Measurements from ENCODE around the gene THBS3. TPM values are rescaled to one million over a fixed set of nuclear protein-coding genes. Genes with fewer than 3 reads are reported as not detected.
"Not testable (repeated sequence)": the region's sequence is repeated elsewhere in the genome, so short reads cannot be mapped to it uniquely, and the experiment has no call there.

The THBS3 gene
- total RNA-seq, 1 donor from 2014 or later = 55.4 TPM

- Mint-ChIP-seq H3K27ac (ENCODE audit: unreplicated experiment) (peak overlapping the region; percentile 65), H3K9me3 (ENCODE audit: unreplicated experiment) (no peaks in the 10 kb centered on the region), H3K36me3 (ENCODE audit: unreplicated experiment) (peaks cover 11% of the 10 kb centered on the region), H3K27me3 (ENCODE audit: unreplicated experiment) (no peaks in the 10 kb centered on the region), H3K4me1 (ENCODE audit: unreplicated experiment) (peaks cover 16% of the 10 kb centered on the region), H3K4me3 (ENCODE audit: unreplicated experiment) (peak overlapping the region; percentile 58)
- DNase-seq (ENCODE audit: extremely low spot score, unreplicated experiment) = peak; percentile 94
- peak; percentile 85 for TF ChIP-seq CTCF (IDR thresholded peaks at IDR 0.05)
Observed at GRCh38 chr1:155167166-155168104, 40.3 kb downstream of the THBS3 start.

- DNase-seq (ENCODE audit: extremely low spot score, unreplicated experiment) = no peak
- Mint-ChIP-seq H3K27ac (ENCODE audit: unreplicated experiment) (no peak overlapping the region), H3K9me3 (ENCODE audit: unreplicated experiment) (no peaks in the 10 kb centered on the region), H3K4me3 (ENCODE audit: unreplicated experiment) (no peak overlapping the region), H3K4me1 (ENCODE audit: unreplicated experiment) (peaks cover 9% of the 10 kb centered on the region), H3K36me3 (ENCODE audit: unreplicated experiment) (peaks cover 11% of the 10 kb centered on the region), H3K27me3 (ENCODE audit: unreplicated experiment) (no peaks in the 10 kb centered on the region)
- no peak for TF ChIP-seq CTCF (IDR thresholded peaks at IDR 0.05)
Observed at GRCh38 chr1:155166471-155167165, 41.1 kb downstream of the THBS3 start.

GRCh38 chr1:155166051-155166470 lies 41.6 kb downstream of the THBS3 start:
- H3K4me3 Mint-ChIP-seq (ENCODE audit: unreplicated experiment) = no peak overlapping the region
- no peak for TF ChIP-seq CTCF (IDR thresholded peaks at IDR 0.05)
- H3K36me3 Mint-ChIP-seq (ENCODE audit: unreplicated experiment) = peaks cover 11% of the 10 kb centered on the region
- no peak for DNase-seq (ENCODE audit: extremely low spot score, unreplicated experiment)
- no peaks in the 10 kb centered on the region for H3K9me3 Mint-ChIP-seq (ENCODE audit: unreplicated experiment)
- no peaks in the 10 kb centered on the region for H3K27me3 Mint-ChIP-seq (ENCODE audit: unreplicated experiment)
- H3K4me1 Mint-ChIP-seq (ENCODE audit: unreplicated experiment) = peaks cover 9% of the 10 kb centered on the region
- H3K27ac Mint-ChIP-seq (ENCODE audit: unreplicated experiment) = no peak overlapping the region

- H3K4me1 Mint-ChIP-seq (ENCODE audit: unreplicated experiment); DNase-seq (ENCODE audit: extremely low spot score, unreplicated experiment); H3K27ac Mint-ChIP-seq (ENCODE audit: unreplicated experiment); H3K36me3 Mint-ChIP-seq (ENCODE audit: unreplicated experiment); H3K9me3 Mint-ChIP-seq (ENCODE audit: unreplicated experiment); H3K27me3 Mint-ChIP-seq (ENCODE audit: unreplicated experiment); H3K4me3 Mint-ChIP-seq (ENCODE audit: unreplicated experiment): not testable (repeated sequence)
Observed at GRCh38 chr1:155164625-155165024, 43.1 kb downstream of the THBS3 start.

- H3K4me1 Mint-ChIP-seq (ENCODE audit: unreplicated experiment); H3K9me3 Mint-ChIP-seq (ENCODE audit: unreplicated experiment); DNase-seq (ENCODE audit: extremely low spot score, unreplicated experiment); H3K27me3 Mint-ChIP-seq (ENCODE audit: unreplicated experiment); H3K27ac Mint-ChIP-seq (ENCODE audit: unreplicated experiment); H3K36me3 Mint-ChIP-seq (ENCODE audit: unreplicated experiment); H3K4me3 Mint-ChIP-seq (ENCODE audit: unreplicated experiment): not testable (repeated sequence)
Observed at GRCh38 chr1:155163785-155164184, 43.9 kb downstream of the THBS3 start.

GRCh38 chr1:155162631-155163030 lies 45.1 kb downstream of the THBS3 start:
- not testable (repeated sequence) for H3K4me1 Mint-ChIP-seq (ENCODE audit: unreplicated experiment); H3K27ac Mint-ChIP-seq (ENCODE audit: unreplicated experiment); DNase-seq (ENCODE audit: extremely low spot score, unreplicated experiment); H3K36me3 Mint-ChIP-seq (ENCODE audit: unreplicated experiment); H3K27me3 Mint-ChIP-seq (ENCODE audit: unreplicated experiment); H3K9me3 Mint-ChIP-seq (ENCODE audit: unreplicated experiment); H3K4me3 Mint-ChIP-seq (ENCODE audit: unreplicated experiment)

All from osteocyte (in vitro differentiated cells).